ENCODE results near the gene ZDHHC18.

- TF ChIP-seq POLR2A (IDR thresholded peaks at IDR 0.05) (no peak), CTCF (IDR thresholded peaks at IDR 0.05) (no peak)
Measured at GRCh38 chr1:26784023-26784871, 42.2 kb upstream of the ZDHHC18 start.

All from lower leg skin (tissue), 3 donors.